Measurements from ENCODE around the gene HINT1. TPM values are rescaled to one million over a fixed set of nuclear protein-coding genes. Genes with fewer than 3 reads are reported as not detected.

Gene HINT1
- total RNA-seq, 1 donor from 2014 or later, result 237 TPM

DNA sequence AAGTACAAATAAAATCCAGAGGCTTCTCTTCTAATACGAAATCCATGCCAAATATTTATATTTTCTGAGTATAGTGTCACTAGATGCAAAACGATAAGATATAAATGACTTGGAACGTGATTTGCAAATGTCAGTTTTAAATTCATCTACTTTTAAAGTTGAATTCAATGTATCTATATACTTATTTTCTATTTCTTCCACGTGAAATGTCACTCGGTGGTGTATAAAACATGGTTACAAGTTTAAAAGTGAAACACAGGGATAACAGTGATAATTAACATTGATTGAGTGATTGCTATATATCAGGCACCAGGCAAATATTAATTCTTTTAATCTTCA lies 54.8 kb downstream of the HINT1 start:
- DNase-seq (ENCODE audit: low read depth, low spot score), result no peak

DNA sequence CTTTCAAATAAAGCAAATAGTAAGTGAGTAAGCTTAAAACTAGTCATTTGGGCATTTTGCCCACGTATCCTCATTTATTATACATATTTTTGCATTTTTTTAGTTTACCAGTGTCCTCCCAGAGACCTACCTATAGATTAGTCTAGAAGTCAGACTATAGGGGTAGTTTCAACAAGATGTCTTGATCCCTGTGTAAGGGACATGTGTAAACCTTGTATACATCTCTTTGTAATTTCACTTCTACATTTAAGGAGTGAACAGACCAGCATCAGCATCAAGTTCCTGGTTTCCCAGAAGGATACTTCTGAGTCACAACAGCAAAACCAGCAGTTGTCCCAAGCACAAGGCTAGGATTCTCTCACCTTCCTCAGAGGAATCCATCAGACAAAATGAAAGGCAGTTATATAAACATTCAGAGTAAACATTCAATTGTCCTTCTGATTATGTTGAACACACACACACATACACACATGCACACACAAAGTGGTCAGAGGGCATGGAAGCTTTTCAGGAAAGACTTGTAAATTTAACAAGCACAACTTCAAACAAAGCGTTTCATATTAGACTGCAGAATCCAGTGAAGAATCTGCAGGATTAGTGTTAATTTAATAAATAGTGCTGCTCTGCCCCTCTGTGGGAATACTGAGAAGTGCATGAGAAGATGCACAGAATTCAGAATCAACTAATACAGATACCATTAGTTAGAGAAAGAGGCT lies 55.4 kb downstream of the HINT1 start:
- DNase-seq (ENCODE audit: low read depth, low spot score), result no peak

Other genes with a start within 250 kb of the HINT1 start
- 6.7 and 7.4 TPM in 2 replicates for gene LYRM7, start 5.7 kb upstream of the HINT1 start, total RNA-seq
- 47.0 and 49.3 TPM in 2 replicates for gene CDC42SE2, start 98.8 kb upstream of the HINT1 start, total RNA-seq